HG03097 (cell line): ENCODE measurements around the gene IL6ST.
"Not testable (repeated sequence)": the region's sequence is repeated elsewhere in the genome, so short reads cannot be mapped to it uniquely, and the experiment has no call there.

ENCODE experiments used
- ATAC-seq: cut with Tn5 transposase; IDR thresholded peaks from one replicate; pipeline ENCODE4 v1.9.1; 2021; ENCODE audit not compliant: unreplicated experiment, low FRiP score

IL6ST gene

DNA sequence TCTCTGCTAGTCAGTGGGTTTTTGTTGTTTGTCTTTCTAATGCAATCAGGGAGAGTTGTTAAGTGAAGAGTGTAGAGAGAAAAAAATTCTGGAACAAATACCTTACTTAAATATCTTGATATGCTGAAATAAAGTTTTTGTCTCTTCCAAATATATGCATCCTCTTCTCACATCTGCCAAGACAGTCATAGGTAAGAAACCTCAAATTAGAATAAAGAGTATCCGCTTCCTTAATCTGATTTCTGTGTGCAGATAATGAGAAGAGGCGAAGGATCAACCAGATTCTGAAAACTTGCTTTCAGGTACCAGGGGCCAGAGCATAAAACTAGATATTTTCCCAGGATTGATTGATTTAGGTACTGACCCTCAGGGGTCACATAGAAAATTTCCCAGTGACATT, 11.3 kb upstream of the IL6ST start:
- no peak for ATAC-seq

- no peak for ATAC-seq
Measured at GRCh38 chr5:56004874-56005273, 10.1 kb upstream of the IL6ST start.

DNA sequence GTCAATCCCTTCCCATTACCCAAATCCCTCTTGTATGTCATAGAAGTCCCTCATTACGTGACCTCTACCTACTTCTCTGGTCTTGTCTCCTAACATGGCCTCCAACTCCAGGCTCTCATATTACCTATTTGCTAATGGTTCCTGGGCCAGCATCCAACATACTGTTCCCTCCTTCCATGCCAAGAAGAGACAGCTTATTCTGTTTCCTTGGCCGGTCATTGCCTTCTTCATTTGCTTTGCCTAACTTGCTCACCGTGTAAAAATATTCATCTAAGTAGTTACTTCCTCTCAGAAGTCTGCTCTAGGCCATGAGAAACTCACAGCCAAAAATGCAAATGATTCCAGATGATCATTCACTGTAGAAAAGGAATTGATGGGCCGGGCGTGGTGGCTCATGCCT, 8.9 kb upstream of the IL6ST start:
- ATAC-seq, result no peak

- no peak for ATAC-seq
Measured at GRCh38 chr5:56003179-56003578, 8.4 kb upstream of the IL6ST start.

DNA sequence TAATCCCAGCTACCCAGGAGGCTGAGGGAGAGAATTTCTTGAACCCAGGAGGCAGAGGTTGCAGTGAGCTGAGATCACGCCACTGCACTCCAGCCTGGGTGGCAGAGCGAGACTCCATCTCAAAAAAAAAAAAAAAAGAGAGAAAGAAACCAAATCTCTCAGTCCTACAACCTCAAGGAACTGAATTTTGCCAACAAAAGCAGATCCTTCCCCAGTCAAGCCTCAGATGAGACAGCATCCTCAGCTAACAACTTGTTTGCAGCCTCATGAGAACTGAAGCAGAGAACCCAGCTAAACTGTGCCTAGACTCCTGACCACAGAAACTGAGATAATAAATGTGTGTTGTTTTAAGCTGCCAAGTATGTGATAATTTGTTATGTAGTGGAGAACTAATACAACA, 7.5 kb upstream of the IL6ST start:
- ATAC-seq, result no peak

- ATAC-seq, result not testable (repeated sequence)
Measured at GRCh38 chr5:56000221-56000620, 5.5 kb upstream of the IL6ST start.

DNA sequence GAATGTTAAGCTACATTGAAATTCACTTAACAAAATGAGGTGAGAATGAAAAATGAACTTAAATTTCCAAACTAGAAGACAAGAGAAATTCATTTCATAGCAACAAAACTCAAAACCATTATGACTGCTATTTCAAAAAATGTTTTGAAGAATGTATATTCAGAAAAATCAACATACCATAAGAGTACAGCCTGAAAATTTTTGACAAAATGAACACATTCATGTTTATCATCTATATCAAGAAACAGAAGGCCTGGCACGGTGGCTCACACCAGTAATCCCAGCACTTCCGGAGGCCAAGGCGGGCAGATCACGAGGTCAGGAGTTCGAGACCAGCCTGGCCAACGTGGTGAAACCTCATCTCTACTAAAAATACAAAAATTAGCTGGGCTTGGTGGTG, 4.2 kb upstream of the IL6ST start:
- no peak for ATAC-seq

GRCh38 chr5:55997742-55998351, 3.1 kb upstream of the IL6ST start:
- ATAC-seq, result no peak

GRCh38 chr5:55994998-55995914, 493 bp upstream of the IL6ST start:
- peak; percentile 94 for ATAC-seq

DNA sequence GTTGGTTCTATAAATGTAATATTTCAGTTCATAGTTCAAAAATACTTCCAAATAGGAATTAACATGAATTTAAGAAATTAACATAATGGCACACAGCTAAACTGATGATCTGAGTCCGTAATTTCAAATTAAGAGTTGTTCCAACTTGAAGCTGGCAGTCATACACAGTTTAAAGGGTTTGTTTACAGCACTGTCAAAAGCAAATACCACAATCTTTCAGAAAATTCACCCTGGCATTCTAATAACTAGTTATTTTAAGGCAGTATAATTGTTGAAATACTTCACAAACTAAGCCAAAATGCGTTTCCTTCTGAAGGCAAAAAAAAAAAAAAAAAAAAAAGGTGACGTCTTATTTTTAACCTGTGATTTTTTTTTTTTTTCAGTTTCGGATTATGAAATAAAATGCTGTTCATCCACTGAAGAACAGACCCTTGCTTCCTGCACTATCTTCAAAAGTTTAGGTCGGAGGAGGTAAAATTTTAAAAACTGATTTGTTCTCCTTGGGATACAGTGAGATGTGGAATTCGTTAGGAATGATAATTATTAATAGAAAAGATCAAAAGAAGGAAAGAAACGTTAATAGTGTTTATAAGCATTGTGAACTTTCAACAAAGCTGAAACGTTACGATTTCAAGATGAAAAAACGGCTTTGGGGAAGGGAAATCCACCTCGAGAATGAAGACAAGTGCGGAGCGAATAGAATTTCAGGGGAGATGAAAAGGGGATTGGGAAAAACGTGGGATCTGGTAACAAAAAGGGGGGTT, 850 bp downstream of the IL6ST start:
- ATAC-seq, result no peak

GRCh38 chr5:55993013-55993412, 1.8 kb downstream of the IL6ST start:
- no peak for ATAC-seq

DNA sequence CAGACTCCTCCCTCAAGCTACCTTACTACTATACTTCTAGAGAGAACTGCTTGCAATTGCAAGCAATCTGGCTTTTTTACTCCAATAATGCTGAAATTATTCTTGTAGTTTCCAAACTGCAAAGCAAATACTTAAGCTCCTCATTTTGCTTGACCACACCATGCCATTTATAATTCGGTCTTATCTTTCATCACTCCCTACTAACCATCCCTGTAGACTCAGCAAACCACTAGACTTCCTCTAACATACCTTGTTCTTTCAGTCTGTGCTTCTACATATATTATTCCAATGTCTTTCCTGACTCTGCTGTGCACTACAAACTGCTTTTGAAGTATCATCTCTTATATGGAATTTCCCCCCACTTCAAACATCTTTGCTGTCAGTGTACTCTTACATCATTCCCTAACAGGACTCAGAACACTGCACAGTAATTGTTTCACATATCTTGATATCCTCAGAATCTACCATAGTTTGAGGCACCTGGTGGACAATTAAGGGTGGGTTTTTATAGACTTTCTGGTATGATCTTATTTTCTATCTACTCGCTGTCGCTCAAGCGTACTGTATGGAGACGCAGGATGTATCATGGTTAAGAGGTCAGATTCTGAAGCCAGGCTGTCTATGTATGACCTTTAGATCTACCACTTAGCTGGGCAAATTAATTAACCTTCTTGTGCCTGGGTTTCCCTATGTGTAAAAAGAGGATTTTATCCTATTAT, 2.8 kb downstream of the IL6ST start:
- no peak for ATAC-seq

DNA sequence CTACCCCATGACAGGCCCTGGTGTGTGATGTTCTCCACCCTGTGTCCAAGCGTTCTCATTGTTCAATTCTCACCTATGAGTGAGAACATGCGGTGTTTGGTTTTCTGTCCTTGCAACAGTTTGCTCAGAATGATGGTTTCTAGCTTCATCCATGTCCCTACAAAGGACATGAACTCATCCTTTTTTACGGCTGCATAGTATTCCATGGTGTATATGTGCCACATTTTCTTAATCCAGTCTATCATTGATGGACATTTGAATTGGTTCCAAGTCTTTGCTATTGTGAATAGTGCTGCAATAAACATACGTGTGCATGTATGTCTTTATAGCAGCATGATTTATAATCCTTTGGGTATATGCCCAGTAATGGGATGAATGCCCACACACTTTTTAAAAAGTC, 3.9 kb downstream of the IL6ST start:
- ATAC-seq, result not testable (repeated sequence)

- no peak for ATAC-seq
Measured at GRCh38 chr5:55989860-55990259, 4.9 kb downstream of the IL6ST start.

- no peak for ATAC-seq
Measured at GRCh38 chr5:55988979-55989638, 5.7 kb downstream of the IL6ST start.

DNA sequence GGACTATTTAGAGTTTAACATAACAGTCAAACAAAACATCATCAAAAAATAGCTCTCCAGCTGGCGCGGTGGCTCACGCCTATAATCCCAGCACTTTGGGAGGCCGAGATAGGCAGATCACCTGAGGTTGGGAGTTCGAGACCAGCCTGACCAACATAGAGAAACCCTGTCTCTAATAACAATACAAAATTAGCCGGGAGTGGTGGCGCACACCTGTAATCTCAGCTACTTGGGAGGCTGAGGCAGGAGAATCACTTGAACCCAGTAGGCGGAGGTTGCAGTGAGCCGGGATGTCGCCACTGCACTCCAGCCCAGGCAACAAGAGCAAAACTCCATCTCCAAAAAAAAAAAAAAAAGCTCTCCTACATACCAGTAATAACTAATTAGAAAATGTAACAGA, 6.3 kb downstream of the IL6ST start:
- ATAC-seq, result not testable (repeated sequence)

DNA sequence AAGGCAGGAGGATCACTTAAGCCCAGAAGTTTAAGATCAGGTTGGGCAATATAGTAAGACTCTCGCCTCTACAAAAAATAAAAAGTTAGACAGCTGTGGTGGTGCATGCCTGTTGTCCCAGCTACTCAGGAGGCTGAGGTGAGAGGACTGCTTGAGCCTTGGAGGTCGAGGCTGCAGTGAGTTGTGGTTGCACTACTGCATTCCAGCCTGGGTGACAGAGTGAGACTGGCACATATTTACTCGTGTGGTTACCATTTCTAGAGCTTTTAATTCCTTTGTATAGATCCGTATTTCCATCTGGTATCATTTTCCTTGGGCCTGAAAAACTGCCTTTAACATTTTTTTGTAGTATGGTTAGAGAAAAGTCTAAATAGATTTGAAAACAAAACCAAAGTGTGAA, 7.8 kb downstream of the IL6ST start:
- ATAC-seq, result no peak

DNA sequence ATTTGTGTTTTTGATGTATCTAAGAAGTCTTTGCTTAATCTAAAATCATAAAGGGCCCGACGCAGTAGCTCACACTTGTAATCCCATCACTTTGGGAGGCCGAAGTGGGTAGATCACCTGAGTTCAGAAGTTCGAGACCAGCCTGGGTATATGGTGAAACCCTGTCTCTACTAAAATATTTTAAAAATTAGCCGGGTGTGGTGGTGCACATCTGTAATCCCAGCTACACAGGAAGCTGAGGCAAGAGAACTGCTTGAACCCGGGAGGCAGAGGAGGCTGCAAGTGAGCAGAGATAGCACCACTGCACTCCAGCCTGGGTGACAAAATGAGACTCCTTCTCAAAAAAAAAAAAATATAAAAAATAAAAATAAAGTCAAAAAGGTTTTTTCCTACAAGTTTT, 9.6 kb downstream of the IL6ST start:
- ATAC-seq, result no peak

DNA sequence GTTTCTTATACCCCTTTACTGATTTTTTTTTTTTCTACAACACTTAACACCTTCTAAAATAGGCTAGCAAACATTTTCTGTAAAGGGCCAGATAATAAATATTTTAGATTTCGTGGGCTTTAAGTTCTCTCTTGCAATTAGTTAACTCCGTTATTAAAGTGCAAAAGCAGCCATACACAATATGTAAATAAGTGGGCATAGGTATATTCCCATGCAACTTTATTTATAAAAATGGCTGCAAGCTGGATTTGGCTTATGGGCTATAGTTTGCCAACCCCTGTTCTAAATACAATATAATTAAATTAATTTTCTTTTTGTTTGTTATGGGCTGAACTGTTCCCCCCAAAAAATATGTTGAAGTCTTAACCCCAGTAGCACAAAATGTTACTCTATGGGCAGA, 10.8 kb downstream of the IL6ST start:
- ATAC-seq, result no peak

DNA sequence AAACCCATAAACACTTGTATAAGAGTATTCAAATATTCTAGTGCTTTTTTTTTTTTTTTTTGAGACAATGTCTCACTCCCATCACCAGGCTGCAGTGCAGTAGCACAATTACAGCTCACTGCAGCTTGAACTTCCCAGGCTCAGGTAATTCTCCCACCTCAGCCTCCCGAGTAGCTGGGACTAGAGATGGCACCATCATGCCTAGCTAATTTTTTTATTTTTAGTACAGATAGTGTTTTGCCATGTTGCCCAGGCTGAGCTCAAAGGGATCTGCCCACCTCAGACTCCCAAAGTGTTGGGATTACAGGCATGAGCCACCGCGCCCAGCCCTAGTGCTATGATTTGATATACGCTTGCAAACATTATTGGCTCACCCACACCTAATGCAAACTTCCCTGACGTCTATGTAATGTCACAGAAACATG, 11.8 kb downstream of the IL6ST start:
- ATAC-seq, result no peak
